ENCODE results near the gene PTPN4.

Gene PTPN4

GRCh38 chr2:120029672-120030640 is 270.2 kb downstream of the PTPN4 start:
- TF ChIP-seq CTCF (IDR thresholded peaks at IDR 0.05; ENCODE audit: control insufficient read depth, extremely low read depth, insufficient read depth) = no peak
- DNase-seq (ENCODE audit: low read depth) = no peak
- no peak overlapping the region for H3K4me3 ChIP-seq (ENCODE audit: low read depth, low read length)

- no peak overlapping the region for H3K4me3 ChIP-seq (ENCODE audit: low read depth, low read length)
- no peak for DNase-seq (ENCODE audit: low read depth)
- TF ChIP-seq CTCF (IDR thresholded peaks at IDR 0.05; ENCODE audit: control insufficient read depth, extremely low read depth, insufficient read depth) = no peak
Observed at GRCh38 chr2:120032297-120032696, 272.6 kb downstream of the PTPN4 start.

Data from LNCaP clone FGC (cell line).